HepG2 (cell line): Measurements from ENCODE around the gene NDUFC1.

Source experiments
- CEBPB ChIP-seq: IDR thresholded peaks from 2 replicates; pipeline ENCODE4 v1.6.1; 2011; ENCODE audit warnings: low read depth, low read length, improper control_type of control experiment, borderline replicate concordance
- FIP1L1 ChIP-seq: fragments of 200-400 bp; formaldehyde crosslinking; IDR thresholded peaks from 2 replicates; pipeline ENCODE4 v1.6.1; 2018; ENCODE audit warnings: low read depth, mild to moderate bottlenecking, low read length, moderate library complexity, borderline replicate concordance; ENCODE audit not compliant: insufficient read depth
- LCORL ChIP-seq, 2 experiments: fragments of 450-650 bp in 1 of 2; sonication (generic) in 1 of 2; formaldehyde crosslinking in 1 of 2; IDR thresholded peaks; 2 replicates each; pipeline versions ENCODE4 v1.5.0 to v1.6.1; 2017 to 2020; ENCODE audit warnings: antibody characterized with exemption in 1 of 2, missing genetic modification reagents in 1 of 2
- NR1H2 ChIP-seq: sonication (generic); formaldehyde crosslinking; IDR thresholded peaks from 2 replicates; pipeline ENCODE4 v1.8.1; 2022; ENCODE audit warnings: low read depth, missing genetic modification reagents, borderline replicate concordance
- POLR2A ChIP-seq, 2 experiments: IDR thresholded peaks; 2 replicates each; pipeline ENCODE4 v1.6.1; 2011; ENCODE audit warnings: low read depth in 2 of 2, low read length in 2 of 2, mild to moderate bottlenecking in 1 of 2, moderate library complexity in 1 of 2; ENCODE audit not compliant: insufficient read depth in 1 of 2
- RFX5 ChIP-seq: IDR thresholded peaks from 2 replicates; pipeline ENCODE4 v1.6.1; 2011; ENCODE audit warnings: low read depth, low read length, improper control_type of control experiment
- ZNF274 ChIP-seq: sonication (generic); formaldehyde crosslinking; IDR thresholded peaks from 2 replicates; pipeline ENCODE4 v1.5.1; 2020; ENCODE audit warnings: mild to moderate bottlenecking, missing genetic modification reagents
- ZNF451 ChIP-seq: sonication (generic); formaldehyde crosslinking; IDR thresholded peaks from 2 replicates; pipeline ENCODE4 v1.5.0; 2020; ENCODE audit warnings: mild to moderate bottlenecking, missing genetic modification reagents
- ZNF629 ChIP-seq: sonication (generic); formaldehyde crosslinking; conservative IDR thresholded peaks from 2 replicates; pipeline ENCODE4 v1.5.0; 2020; ENCODE audit warnings: missing genetic modification reagents
- ZSCAN30 ChIP-seq: sonication (generic); formaldehyde crosslinking; IDR thresholded peaks from 2 replicates; pipeline ENCODE4 v1.5.0; 2020; ENCODE audit warnings: mild to moderate bottlenecking, missing genetic modification reagents
- TF ChIP-seq, protein P1 (sequence below): sonication (generic); formaldehyde crosslinking; IDR thresholded peaks from 2 replicates; pipeline ENCODE4 v1.5.0; 2020; ENCODE audit warnings: mild to moderate bottlenecking, missing genetic modification reagents, moderate library complexity

GRCh38 chr4:139247700-139248238, 54.5 kb downstream of the NDUFC1 start:
- TF ChIP-seq ZNF274 = no peak
- TF ChIP-seq CEBPB = no peak
- TF ChIP-seq ZNF451 (CRISPR knock-in tag) = no peak
- no peak for TF ChIP-seq FIP1L1
- TF ChIP-seq ZSCAN30 (CRISPR knock-in tag) = no peak
- TF ChIP-seq LCORL (IDR thresholded peaks at IDR 0.05) = no peak
- TF ChIP-seq LCORL (CRISPR knock-in tag; IDR thresholded peaks at IDR 0.05) = no peak
- no peak for TF ChIP-seq RFX5
- TF ChIP-seq ZNF629 (CRISPR knock-in tag) = no peak
- no peak for TF ChIP-seq NR1H2 (CRISPR knock-in tag)
- TF ChIP-seq, protein P1, sequence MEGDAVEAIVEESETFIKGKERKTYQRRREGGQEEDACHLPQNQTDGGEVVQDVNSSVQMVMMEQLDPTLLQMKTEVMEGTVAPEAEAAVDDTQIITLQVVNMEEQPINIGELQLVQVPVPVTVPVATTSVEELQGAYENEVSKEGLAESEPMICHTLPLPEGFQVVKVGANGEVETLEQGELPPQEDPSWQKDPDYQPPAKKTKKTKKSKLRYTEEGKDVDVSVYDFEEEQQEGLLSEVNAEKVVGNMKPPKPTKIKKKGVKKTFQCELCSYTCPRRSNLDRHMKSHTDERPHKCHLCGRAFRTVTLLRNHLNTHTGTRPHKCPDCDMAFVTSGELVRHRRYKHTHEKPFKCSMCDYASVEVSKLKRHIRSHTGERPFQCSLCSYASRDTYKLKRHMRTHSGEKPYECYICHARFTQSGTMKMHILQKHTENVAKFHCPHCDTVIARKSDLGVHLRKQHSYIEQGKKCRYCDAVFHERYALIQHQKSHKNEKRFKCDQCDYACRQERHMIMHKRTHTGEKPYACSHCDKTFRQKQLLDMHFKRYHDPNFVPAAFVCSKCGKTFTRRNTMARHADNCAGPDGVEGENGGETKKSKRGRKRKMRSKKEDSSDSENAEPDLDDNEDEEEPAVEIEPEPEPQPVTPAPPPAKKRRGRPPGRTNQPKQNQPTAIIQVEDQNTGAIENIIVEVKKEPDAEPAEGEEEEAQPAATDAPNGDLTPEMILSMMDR (CRISPR knock-in tag) = no peak
- no peak for TF ChIP-seq POLR2A (IDR thresholded peaks at IDR 0.05; ENCODE audit: insufficient read depth in 1 of 2, low read depth in 2 of 2, low read length in 2 of 2)
